ENCODE results near the gene CARS2.

GRCh38 chr13:110643768-110644421 is 62.0 kb downstream of the CARS2 start:
- no peak for TF ChIP-seq CTCF (conservative IDR thresholded peaks at IDR 0.05; ENCODE audit: low read depth, low read length)
- TF ChIP-seq EZH2 (IDR thresholded peaks at IDR 0.05; ENCODE audit: low read length, unreplicated experiment) = no peak
